ENCODE results near the gene IRF4. TPM values are rescaled to one million over a fixed set of nuclear protein-coding genes. Genes with fewer than 3 reads are reported as not detected.

The IRF4 gene
- 1 to 10 TPM in 2 of 10 donors, under 1 TPM in 7, not detected in 1; 0.05 to 3.6 (median 0.32) TPM for total RNA-seq
- under 1 TPM; 0.04 to 0.15 TPM for polyA plus RNA-seq
- long read RNA-seq, donor 1 = 0 reads
- long read RNA-seq, donor 2 = 0 reads
- long read RNA-seq, donor 3 = 0 reads

- intact Hi-C loops (cut with DNase I) = no loop called here
- DNase-seq (no peak), ATAC-seq (peak in 7 of 8 donors; percentile 24 to 46 (median 36))
- TF ChIP-seq CTCF (IDR thresholded peaks at IDR 0.05) = no peak
- peaks cover 32 to 95% (median 92%) of the 10 kb centered on the region in 7 donors for H3K27me3 ChIP-seq
- peak within 1 kb of the TSS in 9 of 10 donors; percentile 21 to 59 (median 43) for H3K4me3 ChIP-seq
- no peaks in the 10 kb centered on the region for H3K9me3 ChIP-seq
- 1 to 2% methylated on average over 80 to 82 of the region's 82 CpGs for WGBS, 2 donors
- no peaks in the 10 kb centered on the region for H3K36me3 ChIP-seq
- H3K27ac ChIP-seq = peak within 1 kb of the TSS in 1 of 10 donors; percentile 64
- H3K4me1 ChIP-seq = peaks cover 7 to 30% (median 25%) of the 10 kb centered on the region in 9 donors
Observed at GRCh38 chr6:391559-392440, at the start of gene IRF4. Gene IRF4 (plus strand): TSS chr6:391752. CDS start chr6:393153, 1,401 bp downstream.

- no peak for TF ChIP-seq CTCF (IDR thresholded peaks at IDR 0.05)
- DNase-seq = no peak
- Histone ChIP-seq H3K27me3 (no peaks in the 10 kb centered on the region), H3K9me3 (no peaks in the 10 kb centered on the region), H3K27ac (no peak overlapping the region), H3K36me3 (peaks cover 0 to 20% (median 0%) of the 10 kb centered on the region in 9 donors), H3K4me1 (peaks cover 4 to 60% (median 44%) of the 10 kb centered on the region in 9 donors), H3K4me3 (no peak overlapping the region)
- no peak for ATAC-seq
- intact Hi-C loops (cut with DNase I) = no loop called here
- WGBS, 2 donors = 74 to 79% methylated on average over 16 of the region's 16 CpGs
Observed at GRCh38 chr6:341914-342831, 49.4 kb upstream of the IRF4 start.

- Histone ChIP-seq H3K36me3 (peaks cover 0 to 26% (median 0%) of the 10 kb centered on the region in 9 donors), H3K4me3 (no peak overlapping the region), H3K9me3 (no peaks in the 10 kb centered on the region), H3K27me3 (no peaks in the 10 kb centered on the region), H3K4me1 (peaks cover 4 to 54% (median 37%) of the 10 kb centered on the region in 9 donors), H3K27ac (no peak overlapping the region)
- ATAC-seq = peak in 1 of 8 donors; percentile 18
- no peak for DNase-seq
- WGBS, 2 donors = 77% methylated on average over 8 of the region's 8 CpGs
- no peak for TF ChIP-seq CTCF (IDR thresholded peaks at IDR 0.05)
- intact Hi-C loops (cut with DNase I) = no loop called here
Observed at GRCh38 chr6:342832-343179, 48.7 kb upstream of the IRF4 start.

All from heart right ventricle (tissue), 16 donors.